ENCODE measurements around the gene CHMP2A.

GRCh38 chr19:58514564-58515022, 40.3 kb downstream of the CHMP2A start:
- TF ChIP-seq RAD21 (conservative IDR thresholded peaks at IDR 0.05 in 1 of 2, IDR thresholded peaks at IDR 0.05 in 1 of 2) (no peak), CTCF (IDR thresholded peaks at IDR 0.05) (no peak), POLR2A (IDR thresholded peaks at IDR 0.05; ENCODE audit: low read length) (no peak), JUN (IDR thresholded peaks at IDR 0.05) (no peak), RCOR1 (IDR thresholded peaks at IDR 0.05; ENCODE audit: low read depth, low read length) (no peak), KDM1A (IDR thresholded peaks at IDR 0.05; ENCODE audit: low read depth) (no peak), ELK1 (IDR thresholded peaks at IDR 0.05; ENCODE audit: low read depth, low read length) (no peak), EP300 (IDR thresholded peaks at IDR 0.05) (no peak), USF2 (IDR thresholded peaks at IDR 0.05) (no peak), MAX (IDR thresholded peaks at IDR 0.05) (no peak)

Measured in A549 (cell line).